Breast epithelium (tissue), 4 donors: ENCODE data around the gene CFAP97. TPM values are rescaled to one million over a fixed set of nuclear protein-coding genes. Genes with fewer than 3 reads are reported as not detected.
"Not testable (repeated sequence)": the region's sequence is repeated elsewhere in the genome, so short reads cannot be mapped to it uniquely, and the experiment has no call there.

ENCODE experiments used
- DNase-seq, 2 donors: peaks; one replicate each; pipeline ENCODE4 v3.0.0-alpha.2; 2019; ENCODE audit warnings: low spot score in 2 of 2
- H3K27ac ChIP-seq, 2 donors: fragments of 200-600 bp; sonication (generic) in 1 of 2; one replicate each; pipeline ENCODE4 v1.5.1; 2016 to 2019; ENCODE audit warnings: mild to moderate bottlenecking in 1 of 2
- H3K27me3 ChIP-seq, 2 donors: fragments of 200-600 bp; sonication (generic) in 1 of 2; one replicate each; pipeline versions ENCODE4 v1.5.1 to v1.6.0; 2017 to 2019; ENCODE audit warnings: control low read depth in 1 of 2, mild to moderate bottlenecking in 1 of 2
- H3K36me3 ChIP-seq: fragments of 200-600 bp; one replicate; pipeline ENCODE4 v1.5.1; 2019
- H3K4me1 ChIP-seq, 2 donors: fragments of 200-600 bp; sonication (generic); one replicate each; pipeline ENCODE4 v1.5.1; 2016 to 2019; ENCODE audit warnings: control low read depth in 1 of 2
- H3K4me3 ChIP-seq, 3 donors: fragments of 200-600 bp; sonication (generic); 1 replicate in 2 of 3; 2 replicates in 1 of 3; pipeline ENCODE4 v1.5.1; 2016 to 2019; ENCODE audit warnings: mild to moderate bottlenecking in 3 of 3, moderate library complexity in 2 of 3
- H3K9me3 ChIP-seq, 2 donors: fragments of 200-600 bp; sonication (generic) in 1 of 2; one replicate each; pipeline ENCODE4 v1.5.1; 2016 to 2019; ENCODE audit warnings: control low read depth in 1 of 2
- POLR2A ChIP-seq: fragments of 450-650 bp; IDR thresholded peaks from one replicate; pipeline ENCODE4 v1.6.1; 2016; ENCODE audit warnings: antibody characterized with exemption, mild to moderate bottlenecking, moderate library complexity
- POLR2AphosphoS5 ChIP-seq, 3 donors: sonication (generic); formaldehyde crosslinking; IDR thresholded peaks; one replicate each; pipeline ENCODE4 v1.6.1; 2017; ENCODE audit warnings: antibody characterized with exemption in 3 of 3
- intact Hi-C: fragments of 100-400 bp; cut with DNase I; formaldehyde crosslinking; loops from one replicate; pipeline ENCODE4 v1.15.1; 2023; ENCODE audit warnings: low total_unique reads
- total RNA-seq, 3 donors: library from RNA; depleted of rRNA; stranded (reverse); fragments of >200 nt; gene quantifications; one replicate each; pipeline ENCODE4 v1.1.0, GENCODE V29; 2016
- TF ChIP-seq, protein P1 (sequence below), 3 donors: fragments of 450-650 bp; IDR thresholded peaks; one replicate each; pipeline ENCODE4 v1.5.1; 2016 to 2017; ENCODE audit warnings: antibody characterized with exemption in 3 of 3, mild to moderate bottlenecking in 3 of 3, moderate library complexity in 3 of 3

Gene CFAP97
- total RNA-seq, 3 donors from 2014 or later: 36.6 to 42.4 (median 38.0) TPM

DNA sequence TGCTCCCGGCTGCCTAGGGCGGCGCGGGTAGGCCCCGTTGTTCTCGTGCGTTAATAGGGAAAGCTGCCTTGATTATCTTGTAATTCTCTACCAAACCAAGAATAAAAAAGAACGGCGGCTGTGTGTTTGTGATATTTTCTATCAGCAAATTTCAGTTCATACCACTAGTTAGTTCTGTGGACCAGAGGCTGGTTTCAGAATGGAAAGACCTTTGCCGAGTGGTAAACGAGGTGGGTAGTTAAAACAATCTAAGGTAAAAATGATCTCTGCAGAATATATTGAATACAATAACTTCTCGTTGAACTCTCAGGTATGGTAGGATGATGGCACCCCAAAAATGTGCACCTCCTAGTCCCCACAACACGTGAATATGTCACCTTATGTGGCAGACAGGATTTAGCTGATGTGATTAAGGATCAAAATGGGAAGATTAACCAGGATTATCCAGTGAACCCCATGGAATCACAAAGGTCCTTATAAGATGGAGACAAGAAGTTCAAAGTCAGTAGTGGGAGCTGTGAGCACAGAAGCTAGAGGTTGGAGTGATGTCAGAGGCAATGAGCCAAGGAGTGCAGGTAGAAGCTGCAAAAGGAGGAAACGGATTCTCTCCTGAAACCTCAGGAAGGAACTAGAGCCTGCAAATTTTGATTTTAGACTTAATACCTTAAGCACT lies 574 bp upstream of the CFAP97 start:
- peak overlapping the region; percentile 99 to 100 for H3K27ac ChIP-seq
- H3K36me3 ChIP-seq: no peaks in the 10 kb centered on the region
- H3K4me3 ChIP-seq: peak overlapping the region; percentile 68 to 98 (median 81)
- H3K4me1 ChIP-seq: no peaks in the 10 kb centered on the region
- H3K9me3 ChIP-seq: no peaks in the 10 kb centered on the region
- TF ChIP-seq POLR2AphosphoS5 (IDR thresholded peaks at IDR 0.05): no peak
- no peaks in the 10 kb centered on the region for H3K27me3 ChIP-seq
- no peak for DNase-seq
- intact Hi-C loops: loop anchor here (10.0 kb wide), 1 partner anchor 190 kb away; the partner anchor contains the start of genes ANKRD37 and LRP2BP

DNA sequence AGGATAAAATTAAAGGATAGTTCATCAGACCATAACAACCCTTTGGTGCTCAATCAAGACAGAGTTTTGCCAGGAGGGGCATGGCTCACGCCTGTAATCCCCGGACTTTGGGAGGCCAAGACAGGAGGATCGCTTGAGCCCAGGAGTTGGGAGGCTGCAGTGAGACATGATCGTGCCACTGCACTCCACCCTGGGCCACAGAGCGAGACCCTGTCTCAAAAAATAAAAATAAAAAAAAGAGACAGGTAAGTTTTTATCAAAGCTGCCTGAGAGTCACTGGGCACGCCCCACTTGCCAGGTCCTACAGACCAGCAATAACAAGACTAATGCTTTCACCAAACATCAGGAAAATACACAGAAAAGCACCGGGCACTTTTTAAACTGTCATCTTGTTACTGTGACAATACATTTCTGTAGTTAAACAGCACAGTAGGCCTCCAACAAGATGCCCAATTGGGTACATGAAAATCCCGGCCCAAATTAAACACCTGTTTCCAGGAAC lies 765 bp downstream of the CFAP97 start:
- H3K27me3 ChIP-seq: no peaks in the 10 kb centered on the region
- intact Hi-C loops: loop anchor here (10.0 kb wide), 1 partner anchor 192 kb away; the partner anchor contains the start of genes ANKRD37 and LRP2BP
- peak overlapping the region; percentile 68 to 98 (median 81) for H3K4me3 ChIP-seq
- no peak for DNase-seq
- peak overlapping the region; percentile 99 to 100 for H3K27ac ChIP-seq
- TF ChIP-seq, protein P1, sequence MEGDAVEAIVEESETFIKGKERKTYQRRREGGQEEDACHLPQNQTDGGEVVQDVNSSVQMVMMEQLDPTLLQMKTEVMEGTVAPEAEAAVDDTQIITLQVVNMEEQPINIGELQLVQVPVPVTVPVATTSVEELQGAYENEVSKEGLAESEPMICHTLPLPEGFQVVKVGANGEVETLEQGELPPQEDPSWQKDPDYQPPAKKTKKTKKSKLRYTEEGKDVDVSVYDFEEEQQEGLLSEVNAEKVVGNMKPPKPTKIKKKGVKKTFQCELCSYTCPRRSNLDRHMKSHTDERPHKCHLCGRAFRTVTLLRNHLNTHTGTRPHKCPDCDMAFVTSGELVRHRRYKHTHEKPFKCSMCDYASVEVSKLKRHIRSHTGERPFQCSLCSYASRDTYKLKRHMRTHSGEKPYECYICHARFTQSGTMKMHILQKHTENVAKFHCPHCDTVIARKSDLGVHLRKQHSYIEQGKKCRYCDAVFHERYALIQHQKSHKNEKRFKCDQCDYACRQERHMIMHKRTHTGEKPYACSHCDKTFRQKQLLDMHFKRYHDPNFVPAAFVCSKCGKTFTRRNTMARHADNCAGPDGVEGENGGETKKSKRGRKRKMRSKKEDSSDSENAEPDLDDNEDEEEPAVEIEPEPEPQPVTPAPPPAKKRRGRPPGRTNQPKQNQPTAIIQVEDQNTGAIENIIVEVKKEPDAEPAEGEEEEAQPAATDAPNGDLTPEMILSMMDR (IDR thresholded peaks at IDR 0.05): no peak
- TF ChIP-seq POLR2AphosphoS5 (IDR thresholded peaks at IDR 0.05): no peak
- no peak for TF ChIP-seq POLR2A
- H3K9me3 ChIP-seq: no peaks in the 10 kb centered on the region
- no peaks in the 10 kb centered on the region for H3K36me3 ChIP-seq
- no peaks in the 10 kb centered on the region for H3K4me1 ChIP-seq

DNA sequence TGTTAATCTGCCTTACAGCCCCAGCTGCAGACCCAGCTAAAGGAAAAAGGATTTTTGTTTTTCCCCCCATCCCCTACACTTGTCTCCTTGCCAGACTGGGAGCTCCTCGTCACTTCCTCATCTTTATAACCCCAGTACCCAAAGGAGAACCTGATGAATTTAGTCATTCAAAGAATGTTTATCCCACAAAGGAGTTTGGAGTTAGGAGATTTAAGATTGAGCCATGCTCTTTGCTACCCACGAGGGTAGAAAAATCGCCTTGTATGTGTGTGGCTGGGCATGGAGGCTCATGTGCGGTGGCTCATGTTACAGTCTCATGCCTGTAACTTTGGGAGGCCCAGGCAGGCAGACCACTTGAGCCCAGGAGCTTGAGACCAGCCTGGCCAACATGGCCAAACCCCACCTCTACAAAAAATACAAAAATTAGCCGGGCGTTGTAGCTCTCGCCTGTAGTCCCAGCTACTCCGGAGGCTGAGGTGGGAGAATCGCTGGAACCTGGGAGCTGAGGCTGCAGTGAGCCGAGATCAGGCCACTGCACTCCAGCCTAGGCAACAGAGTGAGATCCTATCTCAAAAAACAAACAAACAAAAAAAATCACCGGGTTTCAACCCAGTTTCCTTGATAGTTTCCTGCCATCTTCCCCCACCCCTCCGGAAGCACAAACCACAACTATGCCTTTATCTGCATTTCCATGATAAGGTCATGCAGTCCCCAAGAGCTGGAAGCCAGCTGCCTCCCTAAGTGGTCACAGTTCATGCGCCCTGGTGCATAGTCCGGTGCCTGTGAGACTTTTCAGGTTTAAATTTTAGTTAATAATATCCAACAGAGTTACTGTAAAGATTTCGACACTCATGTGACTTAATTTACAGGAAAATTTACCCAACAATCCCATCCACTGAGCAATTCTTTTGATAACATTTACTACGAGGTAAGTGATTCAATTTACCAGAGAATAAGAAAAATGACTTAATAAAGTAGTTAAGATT lies 1.5 kb downstream of the CFAP97 start:
- H3K4me1 ChIP-seq: no peaks in the 10 kb centered on the region
- intact Hi-C loops: loop anchor here (10.0 kb wide), 1 partner anchor 193 kb away; the partner anchor contains the start of genes ANKRD37 and LRP2BP
- H3K27ac ChIP-seq: peak overlapping the region; percentile 99 to 100
- TF ChIP-seq, protein P1 (IDR thresholded peaks at IDR 0.05): no peak
- TF ChIP-seq POLR2A (no peak), POLR2AphosphoS5 (IDR thresholded peaks at IDR 0.05) (no peak)
- H3K27me3 ChIP-seq: no peaks in the 10 kb centered on the region
- H3K36me3 ChIP-seq: no peaks in the 10 kb centered on the region
- H3K4me3 ChIP-seq: peak overlapping the region in 1 of 3 donors; percentile 98
- no peak for DNase-seq
- no peaks in the 10 kb centered on the region for H3K9me3 ChIP-seq

DNA sequence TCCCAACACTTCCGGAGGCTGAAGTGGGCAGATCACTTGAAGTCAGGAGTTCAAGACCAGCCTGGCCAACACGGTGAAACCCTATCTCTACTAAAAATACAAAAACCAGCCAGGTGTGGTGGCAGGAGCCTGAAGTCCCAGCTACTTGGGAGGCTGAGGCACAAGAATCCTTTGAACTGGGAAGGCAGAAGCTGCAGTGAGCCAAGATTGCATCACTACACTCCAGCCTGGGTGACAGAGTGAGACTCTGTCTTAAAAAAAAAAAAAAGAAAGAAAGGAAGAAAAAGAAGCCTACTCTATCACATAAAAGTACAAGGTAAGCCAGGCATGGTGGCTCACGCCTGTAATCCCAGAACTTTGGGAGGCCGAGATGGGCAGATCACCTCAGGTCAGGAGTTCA lies 5.6 kb downstream of the CFAP97 start:
- DNase-seq, H3K4me1 ChIP-seq, H3K27me3 ChIP-seq, H3K9me3 ChIP-seq, H3K27ac ChIP-seq, H3K4me3 ChIP-seq, intact Hi-C loops, H3K36me3 ChIP-seq: not testable (repeated sequence)

DNA sequence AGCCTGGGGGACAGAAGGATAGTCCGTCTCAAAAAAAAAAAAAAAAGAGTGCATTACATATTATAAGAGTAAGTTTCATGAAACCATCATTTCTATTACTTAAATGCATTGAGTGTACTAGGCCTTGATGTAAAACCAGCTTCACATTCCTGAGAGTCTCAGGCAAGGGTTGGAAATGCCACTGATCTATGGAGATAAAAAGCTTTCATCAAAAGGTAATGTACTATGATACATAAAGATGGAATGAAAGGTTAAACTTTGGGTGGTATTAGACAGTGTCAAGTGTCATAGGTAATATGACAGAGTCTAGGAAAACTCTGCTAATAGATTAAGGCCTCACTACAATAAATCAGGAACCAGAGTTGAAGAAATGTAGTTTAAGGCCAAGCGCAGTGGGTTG lies 7.4 kb downstream of the CFAP97 start:
- no peaks in the 10 kb centered on the region for H3K9me3 ChIP-seq
- no peak for DNase-seq
- no peaks in the 10 kb centered on the region for H3K36me3 ChIP-seq
- H3K27me3 ChIP-seq: no peaks in the 10 kb centered on the region
- H3K27ac ChIP-seq: no peak overlapping the region
- no peak overlapping the region for H3K4me3 ChIP-seq
- intact Hi-C loops: no loop called here
- TF ChIP-seq, protein P1 (IDR thresholded peaks at IDR 0.05): no peak
- TF ChIP-seq POLR2A: no peak
- TF ChIP-seq POLR2AphosphoS5 (IDR thresholded peaks at IDR 0.05): no peak
- no peaks in the 10 kb centered on the region for H3K4me1 ChIP-seq
